ENCODE measurements around the gene PRRC2B. TPM values are rescaled to one million over a fixed set of nuclear protein-coding genes. Genes with fewer than 3 reads are reported as not detected.
"Not testable (repeated sequence)": the region's sequence is repeated elsewhere in the genome, so short reads cannot be mapped to it uniquely, and the experiment has no call there.

Gene PRRC2B
- total and polyA plus RNA-seq, 2 experiments from 2014 or later = 30.9 to 53.7 TPM

GRCh38 chr9:131545003-131545785, 151.3 kb downstream of the PRRC2B start, which contains the start of gene PRRT1B:
Gene PRRT1B, plus strand, starts transcription at chr9:131545523. Its CDS starts 93 bp downstream, at chr9:131545616.
- DNase-seq = peak; percentile 13

GRCh38 chr9:131545786-131546335, 152.0 kb downstream of the PRRC2B start:
- H3K79me2 ChIP-seq (ENCODE audit: insufficient read depth) = no peaks in the 10 kb centered on the region
- no peaks in the 10 kb centered on the region for H3K9me3 ChIP-seq (ENCODE audit: low read depth)
- no peak overlapping the region for H3K4me3 ChIP-seq
- H4K20me1 ChIP-seq (ENCODE audit: insufficient read depth) = no peaks in the 10 kb centered on the region
- no peaks in the 10 kb centered on the region for H3F3A ChIP-seq (ENCODE audit: insufficient read depth)
- H3K27me3 ChIP-seq (replicated peaks; ENCODE audit: insufficient read depth) = peaks cover 44% of the 10 kb centered on the region
- no peaks in the 10 kb centered on the region for H3K36me3 ChIP-seq (ENCODE audit: low read depth)
- no peak for DNase-seq
- no peaks in the 10 kb centered on the region for H3K9me2 ChIP-seq (ENCODE audit: insufficient read depth)
- H3K27ac ChIP-seq = no peak overlapping the region
- H3K4me1 ChIP-seq (ENCODE audit: insufficient read depth) = no peaks in the 10 kb centered on the region
- H3K9ac ChIP-seq = no peak overlapping the region
- 4 to 6% methylated on average over 16 to 30 of the region's 30 CpGs for WGBS, 2 experiments (ENCODE audit: low coverage in 1 of 2, low lambda C conversion rate in 2 of 2, missing lambda C conversion rate in 2 of 2)
- no peak overlapping the region for H2AFZ ChIP-seq
- in situ Hi-C loops (cut with MboI) = no loop called here
- TF ChIP-seq EZH2phosphoT487 (IDR thresholded peaks at IDR 0.05; ENCODE audit: insufficient read depth, low read depth) (0 out of 2 replicates have a peak, but pooled peaks have one; percentile 54), EZH2 (IDR thresholded peaks at IDR 0.05; ENCODE audit: insufficient read depth, poor library complexity, severe bottlenecking) (no peak)
- no peak overlapping the region for H3K4me2 ChIP-seq (ENCODE audit: unreplicated experiment)

More at GRCh38 chr9:131545003-131545785, 151.3 kb downstream of the PRRC2B start, which contains the start of gene PRRT1B:
- H3F3A ChIP-seq (ENCODE audit: insufficient read depth) = no peaks in the 10 kb centered on the region
- no peaks in the 10 kb centered on the region for H3K9me2 ChIP-seq (ENCODE audit: insufficient read depth)
- in situ Hi-C loops (cut with MboI) = no loop called here
- no peaks in the 10 kb centered on the region for H3K36me3 ChIP-seq (ENCODE audit: low read depth)
- H3K4me3 ChIP-seq = no peak within 1 kb of the TSS
- no peaks in the 10 kb centered on the region for H4K20me1 ChIP-seq (ENCODE audit: insufficient read depth)
- no peaks in the 10 kb centered on the region for H3K79me2 ChIP-seq (ENCODE audit: insufficient read depth)
- no peak within 1 kb of the TSS for H2AFZ ChIP-seq
- TF ChIP-seq EZH2 (IDR thresholded peaks at IDR 0.05; ENCODE audit: insufficient read depth, poor library complexity, severe bottlenecking) (peak; percentile 95), EZH2phosphoT487 (IDR thresholded peaks at IDR 0.05; ENCODE audit: insufficient read depth, low read depth) (no peak)
- peaks cover 44% of the 10 kb centered on the region for H3K27me3 ChIP-seq (replicated peaks; ENCODE audit: insufficient read depth)
- 18 to 23% methylated on average over 32 to 50 of the region's 50 CpGs for WGBS, 2 experiments (ENCODE audit: low coverage in 1 of 2, low lambda C conversion rate in 2 of 2, missing lambda C conversion rate in 2 of 2)
- H3K9ac ChIP-seq = no peak within 1 kb of the TSS
- no peak within 1 kb of the TSS for H3K4me2 ChIP-seq (ENCODE audit: unreplicated experiment)
- no peak within 1 kb of the TSS for H3K27ac ChIP-seq
- no peaks in the 10 kb centered on the region for H3K4me1 ChIP-seq (ENCODE audit: insufficient read depth)
- H3K9me3 ChIP-seq (ENCODE audit: low read depth) = no peaks in the 10 kb centered on the region

- no peaks in the 10 kb centered on the region for H3K4me1 ChIP-seq (ENCODE audit: insufficient read depth)
- no peaks in the 10 kb centered on the region for H3K9me2 ChIP-seq (ENCODE audit: insufficient read depth)
- WGBS, 2 experiments (ENCODE audit: low coverage in 1 of 2, low lambda C conversion rate in 2 of 2, missing lambda C conversion rate in 2 of 2) = 1 to 5% methylated on average over 25 to 46 of the region's 49 CpGs
- no peaks in the 10 kb centered on the region for H3K9me3 ChIP-seq (ENCODE audit: low read depth)
- no peak overlapping the region for H3K9ac ChIP-seq
- in situ Hi-C loops (cut with MboI) = no loop called here
- H3K4me3 ChIP-seq = peak overlapping the region; percentile 50
- H2AFZ ChIP-seq = 0 out of 2 replicates have a peak overlapping the region, but pooled peaks have one; percentile 8
- H3K79me2 ChIP-seq (ENCODE audit: insufficient read depth) = no peaks in the 10 kb centered on the region
- H3K27me3 ChIP-seq (replicated peaks; ENCODE audit: insufficient read depth) = peaks cover 44% of the 10 kb centered on the region
- peak overlapping the region; percentile 67 for H3K4me2 ChIP-seq (ENCODE audit: unreplicated experiment)
- H3F3A ChIP-seq (ENCODE audit: insufficient read depth) = no peaks in the 10 kb centered on the region
- DNase-seq = peak; percentile 41
- peak; percentile 63 for TF ChIP-seq EZH2 (IDR thresholded peaks at IDR 0.05; ENCODE audit: insufficient read depth, poor library complexity, severe bottlenecking)
- TF ChIP-seq EZH2phosphoT487 (IDR thresholded peaks at IDR 0.05; ENCODE audit: insufficient read depth, low read depth) = no peak
- H4K20me1 ChIP-seq (ENCODE audit: insufficient read depth) = no peaks in the 10 kb centered on the region
- H3K27ac ChIP-seq = no peak overlapping the region
- no peaks in the 10 kb centered on the region for H3K36me3 ChIP-seq (ENCODE audit: low read depth)
These were observed 152.6 kb downstream of the PRRC2B start for GRCh38 chr9:131546336-131547084.

- H3K36me3 ChIP-seq (ENCODE audit: low read depth); H3K79me2 ChIP-seq (ENCODE audit: insufficient read depth); H3K4me1 ChIP-seq (ENCODE audit: insufficient read depth); in situ Hi-C loops (cut with MboI); H4K20me1 ChIP-seq (ENCODE audit: insufficient read depth); H2AFZ ChIP-seq; H3K9me3 ChIP-seq (ENCODE audit: low read depth); DNase-seq; H3F3A ChIP-seq (ENCODE audit: insufficient read depth); H3K9ac ChIP-seq; H3K4me3 ChIP-seq; H3K9me2 ChIP-seq (ENCODE audit: insufficient read depth); H3K27ac ChIP-seq; H3K4me2 ChIP-seq (ENCODE audit: unreplicated experiment): not testable (repeated sequence)
- H3K27me3 ChIP-seq (replicated peaks; ENCODE audit: insufficient read depth) = peaks cover 44% of the 10 kb centered on the region
- 48 to 63% methylated on average over 10 of the region's 10 CpGs for WGBS, 2 experiments (ENCODE audit: low coverage in 1 of 2, low lambda C conversion rate in 2 of 2, missing lambda C conversion rate in 2 of 2)
These were observed 155.3 kb downstream of the PRRC2B start for GRCh38 chr9:131549186-131549585.

Small RNA genes within 50 kb of the gene (small RNA-seq; reads per million reads assigned to genes)
- gene SNORD62A (ENCODE audit: low read depth, low replicate concordance) = not detected
- gene SNORD62B (ENCODE audit: low read depth, low replicate concordance) = not detected

Other genes starting within 250 kb of the PRRC2B start
- gene FAM78A, start 117.6 kb upstream of the PRRC2B start, total RNA-seq (2014; rRNA removed; shearing (Covaris generic)) = 0.38 and 1.1 TPM in 2 replicates
- gene FAM78A, start 117.6 kb upstream of the PRRC2B start, polyA plus RNA-seq (2016; fragmentation: Nextera tagmentation; extraction: Ambion mirVana) = 0.23 and 0.29 TPM in 2 replicates
- gene PLPP7, start 104.4 kb upstream of the PRRC2B start, total RNA-seq (2014; rRNA removed; shearing (Covaris generic)) = 0.13 and 0.32 TPM in 2 replicates
- 0.65 and 0.67 TPM in 2 replicates for gene PLPP7, start 104.4 kb upstream of the PRRC2B start, polyA plus RNA-seq (2016; fragmentation: Nextera tagmentation; extraction: Ambion mirVana)
- gene POMT1, start 108.8 kb downstream of the PRRC2B start, total RNA-seq (2014; rRNA removed; shearing (Covaris generic)) = 32.9 and 46.0 TPM in 2 replicates
- gene POMT1, start 108.8 kb downstream of the PRRC2B start, polyA plus RNA-seq (2016; fragmentation: Nextera tagmentation; extraction: Ambion mirVana) = 28.4 and 29.4 TPM in 2 replicates
- 22.0 and 31.3 TPM in 2 replicates for gene UCK1, start 137.2 kb downstream of the PRRC2B start, total RNA-seq (2014; rRNA removed; shearing (Covaris generic))
- gene UCK1, start 137.2 kb downstream of the PRRC2B start, polyA plus RNA-seq (2016; fragmentation: Nextera tagmentation; extraction: Ambion mirVana) = 22.6 and 24.7 TPM in 2 replicates
- not detected in 2 replicates for gene PRRT1B, start 151.4 kb downstream of the PRRC2B start, total RNA-seq (2014; rRNA removed; shearing (Covaris generic))
- not detected in 2 replicates for gene PRRT1B, start 151.4 kb downstream of the PRRC2B start, polyA plus RNA-seq (2016; fragmentation: Nextera tagmentation; extraction: Ambion mirVana)